G401.6 (cell line): ENCODE results near the gene ROBO1.

Source experiments
- FAIRE-seq: peaks from 2 replicates; lab custom pipeline; 2012; peaks lifted over from hg19 to GRCh38; lab: Jason Lieb, UNC

Gene ROBO1

GRCh38 chr3:78974181-78974790 lies 793.5 kb downstream of the ROBO1 start:
- no peak for FAIRE-seq

- FAIRE-seq, result no peak
Measured at GRCh38 chr3:78972617-78973301, 795.0 kb downstream of the ROBO1 start.

- FAIRE-seq, result no peak
Measured at GRCh38 chr3:78970656-78971055, 797.1 kb downstream of the ROBO1 start.

GRCh38 chr3:78969483-78969882 lies 798.3 kb downstream of the ROBO1 start:
- no peak for FAIRE-seq

- no peak for FAIRE-seq
Measured at GRCh38 chr3:78967061-78967460, 800.7 kb downstream of the ROBO1 start.

- no peak for FAIRE-seq
Measured at GRCh38 chr3:78963771-78964170, 804.0 kb downstream of the ROBO1 start.

GRCh38 chr3:78957456-78957855 lies 810.3 kb downstream of the ROBO1 start:
- no peak for FAIRE-seq

- no peak for FAIRE-seq
Measured at GRCh38 chr3:78951342-78951945, 816.4 kb downstream of the ROBO1 start.

- FAIRE-seq, result no peak
Measured at GRCh38 chr3:78941587-78941986, 826.2 kb downstream of the ROBO1 start.

- no peak for FAIRE-seq
Measured at GRCh38 chr3:78940626-78941025, 827.2 kb downstream of the ROBO1 start.

GRCh38 chr3:78940128-78940527 lies 827.7 kb downstream of the ROBO1 start:
- no peak for FAIRE-seq

- FAIRE-seq, result no peak
Measured at GRCh38 chr3:78937475-78937874, 830.3 kb downstream of the ROBO1 start.

- no peak for FAIRE-seq
Measured at GRCh38 chr3:78927759-78928158, 840.0 kb downstream of the ROBO1 start.

GRCh38 chr3:78926523-78926922 lies 841.3 kb downstream of the ROBO1 start:
- FAIRE-seq, result no peak

GRCh38 chr3:78924711-78925110 lies 843.1 kb downstream of the ROBO1 start:
- FAIRE-seq, result peak; percentile 90

GRCh38 chr3:78919021-78919755 lies 848.6 kb downstream of the ROBO1 start:
- no peak for FAIRE-seq

- no peak for FAIRE-seq
Measured at GRCh38 chr3:78918361-78919020, 849.3 kb downstream of the ROBO1 start.

- no peak for FAIRE-seq
Measured at GRCh38 chr3:78917536-78917935, 850.3 kb downstream of the ROBO1 start.

GRCh38 chr3:78913711-78914110 lies 854.1 kb downstream of the ROBO1 start:
- no peak for FAIRE-seq

GRCh38 chr3:78912687-78913086 lies 855.1 kb downstream of the ROBO1 start:
- FAIRE-seq, result no peak

- FAIRE-seq, result no peak
Measured at GRCh38 chr3:78912259-78912658, 855.5 kb downstream of the ROBO1 start.

GRCh38 chr3:78911394-78911793 lies 856.4 kb downstream of the ROBO1 start:
- no peak for FAIRE-seq

GRCh38 chr3:78908236-78908635 lies 859.6 kb downstream of the ROBO1 start:
- FAIRE-seq, result no peak
